GM21737 (cell line): Measurements from ENCODE around the gene LRFN4.
A peak's percentile ranks its signal among the peaks of the same experiment; 100 is the strongest.
"Not testable (repeated sequence)": the region's sequence is repeated elsewhere in the genome, so short reads cannot be mapped to it uniquely, and the experiment has no call there.

Experiments used
- ATAC-seq: cut with Tn5 transposase; IDR thresholded peaks from one replicate; pipeline ENCODE4 v1.9.1; 2021; ENCODE audit warnings: mild to moderate bottlenecking, moderate library complexity; ENCODE audit not compliant: unreplicated experiment

Gene LRFN4

DNA sequence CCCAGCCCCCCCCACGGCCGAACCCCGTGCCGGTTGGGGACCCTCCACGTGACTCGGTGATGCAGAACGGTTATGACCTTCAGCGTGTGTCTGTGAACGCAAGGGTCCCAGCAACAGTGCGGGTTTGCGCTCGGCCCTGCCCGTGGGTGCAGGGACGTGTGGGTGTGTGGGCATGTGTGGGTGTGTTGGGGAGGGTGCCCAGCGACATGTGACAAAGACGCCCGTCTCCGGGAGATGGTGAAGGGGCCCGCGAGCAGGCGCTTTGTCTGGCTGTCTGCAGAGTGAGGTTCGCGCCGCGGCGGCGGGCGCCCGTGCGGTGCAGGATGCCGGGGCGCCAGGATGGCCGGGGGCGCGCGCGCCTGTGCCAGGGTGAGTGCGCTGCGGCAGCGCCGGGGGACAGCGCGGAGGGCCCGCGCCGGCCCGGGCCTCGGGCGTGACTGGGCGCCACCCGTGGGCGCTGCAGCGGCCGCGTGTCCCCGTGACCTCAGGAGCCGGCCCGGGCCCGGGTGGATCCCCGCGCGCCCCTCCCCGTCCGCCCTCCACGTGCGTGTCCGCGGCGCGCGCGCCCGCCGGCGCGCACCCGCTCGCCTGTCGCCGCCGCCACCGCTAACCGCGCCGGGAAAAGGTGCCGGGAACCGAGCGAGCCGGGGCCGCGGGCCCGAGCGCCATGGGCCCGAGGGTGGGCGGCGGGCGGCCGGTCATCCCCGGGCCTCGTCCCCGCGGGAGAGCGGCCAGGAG, at the start of gene LRFN4:
TSS of gene LRFN4 (plus strand) at position 569 of the 738 bp plus-strand sequence. CDS start 681 bp downstream, outside the sequence.
- peak; percentile 20 for ATAC-seq

GRCh38 chr11:66809592-66809991, 47.3 kb upstream of the LRFN4 start:
- no peak for ATAC-seq

DNA sequence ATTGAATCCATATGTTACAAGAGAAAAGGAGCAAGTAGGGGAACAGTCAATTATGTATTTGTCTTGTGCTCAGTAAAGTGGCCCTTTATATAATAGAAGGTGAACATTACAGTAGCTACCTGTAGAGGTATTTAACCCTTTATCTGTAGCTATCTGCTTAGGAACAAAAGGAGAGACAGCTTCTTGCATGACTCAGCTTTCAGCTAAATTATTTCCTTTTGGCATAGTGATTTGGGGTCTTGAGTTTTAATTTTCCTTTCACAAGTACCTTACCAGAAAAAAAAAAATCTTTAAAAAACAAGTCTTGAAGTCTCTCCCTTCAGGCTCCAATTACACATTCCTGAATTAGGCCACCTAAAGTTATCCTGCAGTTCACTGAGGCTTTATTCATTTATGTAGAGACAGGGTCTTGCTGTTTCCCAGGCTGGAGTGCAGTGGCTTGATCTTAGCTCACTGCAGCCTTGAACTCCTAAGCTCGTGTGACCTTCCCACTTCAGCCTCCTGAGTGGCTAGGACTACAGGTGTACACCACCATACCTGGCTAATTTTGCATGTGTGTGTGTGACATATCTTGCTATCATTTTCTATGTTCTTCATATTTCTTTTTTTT, 46.2 kb upstream of the LRFN4 start:
- no peak for ATAC-seq

GRCh38 chr11:66814678-66815077, 42.2 kb upstream of the LRFN4 start:
- ATAC-seq = no peak

DNA sequence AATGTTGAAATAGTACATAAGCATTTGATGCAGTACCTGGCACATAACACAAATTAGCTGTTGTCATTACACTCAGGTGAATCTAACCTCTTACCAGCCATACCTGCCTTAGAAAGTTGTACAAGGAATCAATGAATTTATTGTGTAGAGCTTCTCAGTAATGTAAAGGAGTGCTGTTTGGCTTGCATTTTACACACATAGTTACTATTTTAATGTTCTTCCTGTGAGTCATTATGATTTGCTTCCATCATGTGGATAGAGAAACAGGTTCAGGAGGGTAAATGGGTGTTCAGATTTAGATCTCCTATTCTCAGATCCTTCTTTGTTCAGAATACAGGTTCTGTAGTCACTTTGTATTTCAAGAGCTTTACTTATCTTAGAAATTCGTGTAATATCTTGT, 41.2 kb upstream of the LRFN4 start:
- ATAC-seq = no peak

DNA sequence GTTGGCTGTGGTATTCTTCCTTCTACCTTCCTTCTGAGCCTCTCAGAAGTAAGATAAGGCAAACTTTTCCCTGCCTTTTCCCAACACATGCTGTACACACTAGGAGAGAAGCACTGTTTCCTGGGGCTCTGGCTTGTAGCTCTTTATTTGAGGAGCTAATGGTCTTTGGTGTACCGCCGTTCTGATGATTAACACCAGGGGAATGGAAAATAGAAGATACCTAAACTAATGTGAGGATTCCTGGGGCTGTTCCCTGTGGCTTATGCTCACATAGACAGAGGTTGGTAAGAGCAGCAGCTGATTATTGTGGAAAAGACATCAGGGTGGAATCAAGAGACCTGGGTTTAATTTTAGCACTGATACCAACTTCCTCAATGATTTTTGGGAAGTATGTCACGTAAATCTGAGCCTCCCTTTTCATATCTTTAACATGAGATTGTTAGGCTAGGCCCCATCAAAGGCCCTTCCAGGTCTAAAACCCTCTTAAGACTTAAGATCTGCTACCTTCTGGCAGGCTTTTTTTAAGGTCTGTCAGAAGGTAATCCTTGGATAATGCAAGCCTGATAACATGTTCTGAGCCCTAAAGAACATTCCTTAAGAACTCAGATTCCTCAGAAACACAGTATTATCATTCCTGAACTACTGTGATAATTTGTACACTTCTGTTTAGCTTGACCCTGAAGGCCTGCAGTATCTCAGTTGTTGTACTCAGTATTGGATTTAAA, 38.5 kb upstream of the LRFN4 start:
- no peak for ATAC-seq

DNA sequence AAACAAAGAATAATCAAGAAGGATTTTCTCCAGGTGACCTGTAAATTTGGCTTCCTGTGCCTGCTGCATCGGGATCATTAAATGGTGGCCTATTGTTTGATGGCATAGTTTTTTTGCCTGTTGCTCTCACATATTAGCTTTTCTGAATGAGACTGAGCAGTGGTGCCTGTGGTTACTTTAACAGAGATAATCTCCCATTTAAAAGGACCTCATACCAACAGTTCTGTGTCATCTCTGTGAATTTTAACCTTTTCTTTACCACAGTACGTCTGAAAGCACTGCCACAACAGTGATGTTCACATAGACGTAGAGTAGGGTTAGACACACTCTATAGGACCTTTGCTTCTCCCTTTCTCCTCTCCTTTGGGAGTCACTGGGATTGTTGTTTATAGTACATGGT, 36.5 kb upstream of the LRFN4 start:
- no peak for ATAC-seq

DNA sequence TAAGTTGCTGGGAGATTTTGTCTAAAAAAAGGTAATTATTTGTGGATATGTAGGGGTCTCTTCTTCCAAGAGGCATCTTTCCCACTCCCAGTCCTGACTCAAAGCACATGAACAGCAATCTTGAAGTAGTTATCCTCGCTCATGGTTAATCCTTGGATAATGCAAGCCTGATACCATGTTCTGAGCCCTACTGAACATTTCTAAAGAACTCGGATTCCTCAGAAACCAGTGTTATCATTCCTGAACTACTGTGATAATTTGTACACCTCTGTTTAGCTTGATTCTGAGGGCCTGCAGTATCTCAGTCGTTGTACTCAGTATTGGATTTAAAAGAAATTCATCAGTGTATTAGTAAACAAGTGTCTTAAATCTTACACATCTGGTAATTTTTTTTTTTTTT, 36.0 kb upstream of the LRFN4 start:
- ATAC-seq = no peak

DNA sequence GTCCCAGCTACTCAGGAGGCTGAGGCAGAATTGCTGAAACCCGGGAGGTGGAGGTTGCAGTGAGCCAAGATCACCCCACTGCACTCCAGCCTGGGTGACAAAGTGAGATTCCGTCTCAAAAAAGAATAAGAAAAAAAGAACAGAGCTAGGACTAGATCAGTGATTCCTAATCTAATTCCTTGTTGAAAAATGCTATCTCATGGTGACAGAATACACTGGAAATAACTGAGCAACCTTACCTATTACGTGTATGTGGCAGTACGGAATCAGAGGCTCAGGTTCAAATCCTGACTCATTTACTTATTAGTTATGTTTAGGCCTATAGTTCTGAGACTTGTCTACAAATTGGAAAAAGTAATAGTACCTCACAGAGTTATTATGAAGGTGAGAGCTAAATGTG, 33.2 kb upstream of the LRFN4 start:
- no peak for ATAC-seq

DNA sequence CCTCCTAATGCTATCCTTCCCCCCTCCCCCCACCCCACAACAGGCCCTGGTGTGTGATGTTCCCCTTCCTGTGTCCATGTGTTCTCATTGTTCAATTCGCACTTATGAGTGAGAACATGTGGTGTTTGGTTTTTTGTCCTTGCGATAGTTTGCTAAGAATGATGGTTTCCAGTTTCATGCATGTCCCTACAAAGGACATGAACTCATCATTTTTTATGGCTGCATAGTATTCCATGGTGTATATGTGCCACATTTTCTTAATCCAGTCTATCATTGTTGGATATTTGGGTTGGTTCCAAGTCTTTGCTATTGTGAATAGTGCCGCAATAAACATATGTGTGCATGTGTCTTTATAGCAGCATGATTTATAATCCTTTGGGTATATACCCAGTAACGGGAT, 32.3 kb upstream of the LRFN4 start:
- not testable (repeated sequence) for ATAC-seq

DNA sequence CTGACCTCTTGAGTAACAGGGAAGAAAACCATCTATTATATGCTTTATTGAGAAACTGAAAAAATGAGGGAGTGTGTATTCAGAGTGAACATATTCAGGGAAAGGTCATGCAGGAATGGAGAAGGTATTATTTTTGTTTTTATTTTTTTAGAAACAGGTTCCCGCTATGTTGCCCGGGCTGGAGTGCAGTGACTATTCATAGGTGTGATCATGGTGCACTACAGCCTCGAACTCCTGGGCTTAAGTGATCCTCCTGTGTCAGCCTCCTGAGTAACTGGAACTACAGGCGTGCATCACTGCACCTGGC, 22.4 kb upstream of the LRFN4 start:
- no peak for ATAC-seq

DNA sequence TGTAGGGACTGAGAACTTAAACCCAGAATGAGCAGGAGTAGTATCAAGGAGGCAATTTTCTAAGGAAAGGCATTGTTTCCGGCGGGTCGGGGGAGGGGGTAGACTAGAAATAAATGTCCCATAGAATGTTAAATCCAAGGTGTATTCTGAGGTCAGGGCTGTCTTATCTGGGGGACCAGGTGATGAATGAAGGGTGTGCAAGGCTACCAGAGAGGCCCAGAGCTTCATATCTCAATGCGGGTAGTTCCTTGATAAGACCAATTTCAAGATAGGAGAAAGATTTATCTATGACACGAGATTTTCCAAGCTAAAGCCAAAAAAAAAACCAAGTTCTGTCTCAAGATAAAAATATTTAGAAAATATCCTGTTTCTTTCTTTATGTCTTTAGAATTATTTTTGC, 21.9 kb upstream of the LRFN4 start:
- ATAC-seq = no peak

DNA sequence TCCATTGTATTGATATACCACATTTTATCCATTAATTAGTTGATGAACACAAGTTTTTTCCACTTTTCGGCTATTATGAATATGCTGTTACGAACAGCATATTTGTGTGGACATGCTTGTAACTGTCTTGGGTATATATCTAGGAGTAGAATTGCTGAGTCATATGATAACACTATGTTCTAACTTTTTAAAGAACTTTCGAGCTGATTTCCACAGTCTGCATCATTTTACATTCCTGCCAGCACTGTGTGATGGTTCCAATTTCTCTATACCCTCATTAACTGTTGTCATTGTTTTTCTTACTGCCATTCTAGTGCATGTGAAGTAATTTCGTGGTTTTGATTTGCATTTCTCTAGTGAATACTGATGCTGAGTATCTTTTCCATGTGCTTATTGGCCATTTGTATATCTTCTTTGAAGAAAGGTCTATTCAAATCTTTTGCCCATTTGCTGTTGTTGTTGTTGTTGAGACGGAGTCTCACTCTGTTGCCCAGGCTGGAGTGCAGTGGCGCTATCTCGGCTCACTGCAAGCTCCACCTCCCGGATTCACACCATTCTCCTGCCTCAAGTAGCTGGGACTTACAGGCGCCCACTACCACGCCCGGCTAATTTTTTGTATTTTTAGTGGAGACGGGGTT, 21.0 kb upstream of the LRFN4 start:
- ATAC-seq = no peak

- ATAC-seq = no peak
These were observed 16.4 kb upstream of the LRFN4 start for GRCh38 chr11:66840317-66841091.

- ATAC-seq = no peak
These were observed 15.0 kb upstream of the LRFN4 start for GRCh38 chr11:66841861-66842260.

GRCh38 chr11:66842501-66842895, 14.4 kb upstream of the LRFN4 start:
- no peak for ATAC-seq

DNA sequence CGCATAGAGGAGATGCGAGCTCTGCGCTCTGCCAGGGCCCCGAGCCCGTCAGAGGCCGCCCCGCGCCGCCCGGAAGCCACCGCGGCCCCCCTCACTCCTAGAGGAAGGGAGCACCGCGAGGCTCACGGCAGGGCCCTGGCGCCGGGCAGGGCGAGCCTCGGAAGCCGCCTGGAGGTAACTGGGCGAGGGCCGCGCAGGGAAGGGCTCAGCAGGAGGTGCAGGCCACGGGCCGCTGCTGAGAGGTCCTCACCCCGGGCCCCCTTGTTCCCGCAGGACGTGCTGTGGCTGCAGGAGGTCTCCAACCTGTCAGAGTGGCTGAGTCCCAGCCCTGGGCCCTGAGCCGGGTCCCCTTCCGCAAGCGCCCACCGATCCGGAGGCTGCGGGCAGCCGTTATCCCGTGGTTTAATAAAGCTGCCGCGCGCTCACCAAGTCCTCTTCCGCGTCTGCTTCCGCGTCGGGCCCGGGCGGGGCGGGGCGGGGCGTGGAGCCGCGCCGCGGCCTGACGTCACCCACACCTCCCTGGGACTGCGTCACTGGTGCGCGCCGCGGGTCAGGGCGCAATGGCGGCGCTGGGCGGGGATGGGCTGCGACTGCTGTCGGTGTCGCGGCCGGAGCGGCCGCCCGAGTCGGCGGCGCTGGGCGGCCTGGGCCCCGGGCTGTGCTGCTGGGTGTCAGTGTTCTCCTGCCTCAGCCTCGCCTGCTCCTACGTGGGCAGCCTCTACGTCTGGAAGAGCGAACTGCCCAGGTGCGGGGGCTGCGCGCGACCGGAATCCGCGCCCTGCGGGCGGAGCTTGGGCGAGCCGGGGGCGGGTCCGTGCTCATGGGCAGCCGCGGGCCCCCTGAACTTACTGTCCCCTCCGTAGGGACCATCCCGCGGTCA, 13.7 kb upstream of the LRFN4 start, which contains the start of gene RCE1:
TSS of gene RCE1 (plus strand) at position 546 of the 880 bp plus-strand sequence. CDS start at position 561, 15 bp downstream.
- peak; percentile 72 for ATAC-seq

DNA sequence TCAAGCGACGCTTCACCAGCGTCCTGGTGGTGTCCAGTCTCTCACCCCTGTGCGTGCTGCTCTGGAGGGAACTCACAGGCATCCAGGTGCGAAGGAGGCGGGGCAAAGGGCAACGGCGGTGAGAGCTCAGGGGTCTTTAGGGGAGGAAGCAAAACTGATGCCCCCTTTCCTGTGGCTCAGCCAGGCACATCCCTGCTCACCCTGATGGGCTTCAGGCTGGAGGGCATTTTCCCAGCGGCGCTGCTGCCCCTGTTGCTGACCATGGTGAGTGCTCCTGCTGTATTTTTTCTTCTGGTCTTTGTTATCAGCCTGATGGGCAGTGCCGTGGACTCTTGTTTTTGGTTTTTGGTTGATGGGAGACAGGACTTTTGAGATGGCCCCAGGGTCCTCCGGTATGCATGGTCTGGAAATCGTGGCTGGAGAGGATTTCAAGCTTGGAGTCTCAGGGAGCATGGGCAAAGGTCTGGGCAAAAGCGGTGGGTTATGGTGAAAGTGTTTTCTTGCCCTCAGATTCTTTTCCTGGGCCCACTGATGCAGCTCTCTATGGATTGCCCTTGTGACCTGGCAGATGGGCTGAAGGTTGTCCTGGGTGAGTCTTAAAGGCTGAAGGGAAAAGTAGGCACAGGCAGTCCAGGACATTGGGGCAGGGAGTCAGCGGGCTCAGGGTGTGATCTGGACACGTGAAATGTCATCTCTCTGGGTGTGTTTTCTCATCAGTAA, 12.9 kb upstream of the LRFN4 start:
- ATAC-seq = no peak

DNA sequence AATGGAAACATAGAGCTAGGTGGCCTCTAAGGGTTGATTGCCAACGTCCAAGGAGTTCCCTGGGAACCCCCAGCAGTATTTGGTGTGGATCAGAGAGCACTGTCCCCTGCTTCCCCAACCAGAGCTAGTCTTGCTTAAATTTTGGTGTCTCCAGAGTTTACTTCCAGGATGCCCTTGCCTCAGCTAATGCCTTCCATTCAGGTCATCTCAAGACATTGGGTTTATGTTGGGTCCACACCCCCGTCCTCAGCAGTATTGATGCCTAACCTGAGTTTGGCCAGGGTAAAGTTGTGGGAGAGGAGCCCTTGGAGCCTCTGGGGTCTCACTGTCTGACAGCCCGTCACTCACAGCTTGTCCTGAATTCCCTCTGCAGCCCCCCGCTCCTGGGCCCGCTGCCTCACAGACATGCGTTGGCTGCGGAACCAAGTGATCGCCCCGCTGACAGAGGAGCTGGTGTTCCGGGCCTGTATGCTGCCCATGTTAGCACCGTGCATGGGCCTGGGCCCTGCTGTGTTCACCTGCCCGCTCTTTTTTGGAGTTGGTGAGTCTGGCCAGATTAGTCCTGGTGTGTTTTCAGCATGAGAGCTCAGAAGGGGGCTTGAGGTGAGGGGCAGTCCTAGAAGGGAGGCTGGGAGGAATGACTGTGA, 12.2 kb upstream of the LRFN4 start:
- ATAC-seq = no peak
